Measurements from ENCODE around the gene TNNI3. TPM values are rescaled to one million over a fixed set of nuclear protein-coding genes. Genes with fewer than 3 reads are reported as not detected.

The TNNI3 gene
- total and polyA plus RNA-seq, 9 of the 15 experiments (the other 6 are each of a cell fraction or from before 2014, with no cell fraction given), result 4.7 to 158 (median 42.0) TPM

DNA sequence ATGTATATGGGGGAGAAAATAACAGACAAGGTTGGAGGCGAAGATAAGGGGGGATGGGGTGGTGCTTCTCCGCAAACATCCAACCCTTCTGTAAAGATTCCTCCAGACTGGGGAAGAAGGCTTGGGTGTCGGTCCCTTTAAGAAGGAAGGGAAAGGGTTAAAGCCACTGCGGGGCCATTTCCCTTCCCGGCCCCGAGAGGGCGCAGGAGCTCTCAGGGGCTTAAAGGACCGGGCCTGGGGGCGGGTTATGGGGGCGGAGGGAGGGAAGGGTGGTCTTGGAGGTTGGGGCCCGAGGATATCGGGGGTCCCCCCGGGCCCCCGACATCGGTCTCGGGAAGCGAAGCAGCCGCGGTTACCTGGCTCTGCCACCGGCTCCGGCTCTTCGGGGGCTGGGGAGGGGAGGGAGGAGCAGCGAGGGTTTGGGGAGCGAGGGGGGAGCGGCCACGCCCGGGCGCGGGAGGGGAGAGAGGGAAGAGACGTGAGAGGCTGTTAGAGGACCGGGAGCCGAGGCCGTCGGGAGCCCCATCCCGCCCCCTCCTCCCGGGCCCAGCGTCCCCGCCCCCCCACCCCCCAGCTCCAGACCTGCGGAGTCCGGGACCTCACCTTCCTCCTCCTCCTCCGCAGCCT, 11.3 kb downstream of the TNNI3 start (continued):
- TF ChIP-seq PRDM10 (IDR thresholded peaks at IDR 0.05; ENCODE audit: partially characterized antibody) (peak; percentile 51), CREB3 (tag; conservative IDR thresholded peaks at IDR 0.05; ENCODE audit: low read depth) (no peak), NFIX (CRISPR knock-in tag; IDR thresholded peaks at IDR 0.05; ENCODE audit: low read depth) (no peak), TCFL5 (CRISPR knock-in tag; conservative IDR thresholded peaks at IDR 0.05) (no peak), SMARCE1 (IDR thresholded peaks at IDR 0.05) (0 out of 2 replicates have a peak, but pooled peaks have one; percentile 35), ZSCAN32 (CRISPR knock-in tag; IDR thresholded peaks at IDR 0.05) (no peak), NFE2 (IDR thresholded peaks at IDR 0.05; ENCODE audit: low read depth) (no peak), CTCF (IDR thresholded peaks at IDR 0.05 in 2 of 3, conservative IDR thresholded peaks at IDR 0.05 in 1 of 3; ENCODE audit: insufficient read depth in 2 of 3, low read depth in 1 of 3, low read length in 3 of 3) (peak; percentile 84 to 93 (median 85)), SIX5 (IDR thresholded peaks at IDR 0.05; ENCODE audit: borderline replicate concordance in 1 of 2, insufficient read depth in 1 of 2, low read depth in 1 of 2, low read length in 2 of 2) (no peak), E2F3 (CRISPR knock-in tag; IDR thresholded peaks at IDR 0.05) (no peak), DACH1 (IDR thresholded peaks at IDR 0.05; ENCODE audit: partially characterized antibody) (no peak), NFIC (IDR thresholded peaks at IDR 0.05) (peak; percentile 37; the same call in 1 of the 2 replicates), TEAD1 (CRISPR knock-in tag; IDR thresholded peaks at IDR 0.05) (peak in 1 of 2 experiments; percentile 18; a peak in 1 of 4 replicates)
- TF ChIP-seq, protein P1, sequence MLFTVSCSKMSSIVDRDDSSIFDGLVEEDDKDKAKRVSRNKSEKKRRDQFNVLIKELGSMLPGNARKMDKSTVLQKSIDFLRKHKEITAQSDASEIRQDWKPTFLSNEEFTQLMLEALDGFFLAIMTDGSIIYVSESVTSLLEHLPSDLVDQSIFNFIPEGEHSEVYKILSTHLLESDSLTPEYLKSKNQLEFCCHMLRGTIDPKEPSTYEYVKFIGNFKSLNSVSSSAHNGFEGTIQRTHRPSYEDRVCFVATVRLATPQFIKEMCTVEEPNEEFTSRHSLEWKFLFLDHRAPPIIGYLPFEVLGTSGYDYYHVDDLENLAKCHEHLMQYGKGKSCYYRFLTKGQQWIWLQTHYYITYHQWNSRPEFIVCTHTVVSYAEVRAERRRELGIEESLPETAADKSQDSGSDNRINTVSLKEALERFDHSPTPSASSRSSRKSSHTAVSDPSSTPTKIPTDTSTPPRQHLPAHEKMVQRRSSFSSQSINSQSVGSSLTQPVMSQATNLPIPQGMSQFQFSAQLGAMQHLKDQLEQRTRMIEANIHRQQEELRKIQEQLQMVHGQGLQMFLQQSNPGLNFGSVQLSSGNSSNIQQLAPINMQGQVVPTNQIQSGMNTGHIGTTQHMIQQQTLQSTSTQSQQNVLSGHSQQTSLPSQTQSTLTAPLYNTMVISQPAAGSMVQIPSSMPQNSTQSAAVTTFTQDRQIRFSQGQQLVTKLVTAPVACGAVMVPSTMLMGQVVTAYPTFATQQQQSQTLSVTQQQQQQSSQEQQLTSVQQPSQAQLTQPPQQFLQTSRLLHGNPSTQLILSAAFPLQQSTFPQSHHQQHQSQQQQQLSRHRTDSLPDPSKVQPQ (CRISPR knock-in tag; IDR thresholded peaks at IDR 0.05; ENCODE audit: borderline replicate concordance), result no peak
